Stimulated activated CD8-positive, alpha-beta memory T cell treated with anti-CD3 and anti-CD28 coated beads, Interleukin-15, amount 100 ng/mL, for 1 hour (primary cell): Measurements from ENCODE around the gene USP34.
"Not testable (repeated sequence)": the region's sequence is repeated elsewhere in the genome, so short reads cannot be mapped to it uniquely, and the experiment has no call there.

ENCODE experiments used
- DNase-seq: peaks from one replicate; pipeline ENCODE4 v3.0.0-alpha.2; 2020; ENCODE audit warnings: low read depth

USP34 gene

GRCh38 chr2:61183795-61184194 lies 287.1 kb downstream of the USP34 start:
- no peak for DNase-seq

DNA sequence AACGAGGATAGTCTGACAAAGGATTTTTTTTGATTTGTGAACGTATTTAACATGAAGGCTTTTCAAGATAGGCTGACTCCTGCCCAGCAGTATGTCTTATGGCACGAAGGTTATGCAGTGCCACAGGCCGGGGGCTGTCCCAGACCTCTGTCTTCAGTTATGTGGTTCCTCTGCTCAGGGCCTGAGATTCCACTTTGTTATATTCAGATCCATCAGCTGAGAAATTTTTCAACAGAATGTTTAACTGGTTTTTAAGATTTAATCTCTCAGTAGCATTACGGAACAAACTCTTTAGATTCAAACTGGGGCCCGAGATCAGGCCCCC lies 288.9 kb downstream of the USP34 start:
- no peak for DNase-seq

DNA sequence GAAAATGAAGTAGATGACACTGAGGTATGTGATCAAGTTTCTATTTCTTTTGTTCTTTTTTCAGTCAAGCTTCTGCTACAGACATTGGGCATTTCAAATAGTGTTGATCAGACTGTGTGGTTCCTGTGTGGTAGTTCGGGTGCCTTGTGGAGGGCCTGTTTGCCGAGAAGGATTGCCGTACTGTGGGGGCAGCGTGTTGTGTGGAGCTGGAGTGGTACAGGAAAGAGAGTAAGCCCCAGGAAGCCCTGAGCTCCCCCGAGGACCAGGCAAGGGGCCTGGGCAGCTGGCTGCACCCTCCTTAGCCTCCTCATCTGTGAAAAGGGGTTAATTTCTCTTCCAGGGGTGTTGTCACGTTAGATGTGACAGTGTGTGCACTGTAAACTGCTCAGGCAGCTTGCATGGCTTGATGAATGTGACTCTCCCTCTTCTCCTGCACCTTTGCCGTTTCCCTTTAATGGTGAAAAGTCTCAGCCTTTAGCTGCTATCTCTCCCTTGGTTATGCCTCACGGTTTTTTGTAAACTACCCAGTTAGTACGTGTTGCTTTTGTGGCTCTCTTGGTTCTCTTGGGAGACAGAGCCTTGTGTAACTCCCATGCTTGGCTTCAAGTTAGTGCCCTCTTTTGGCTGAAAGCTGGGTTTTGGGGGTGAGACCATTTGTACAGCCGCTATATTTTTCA lies 289.4 kb downstream of the USP34 start:
- no peak for DNase-seq

GRCh38 chr2:61180686-61181085 lies 290.2 kb downstream of the USP34 start:
- DNase-seq = no peak

DNA sequence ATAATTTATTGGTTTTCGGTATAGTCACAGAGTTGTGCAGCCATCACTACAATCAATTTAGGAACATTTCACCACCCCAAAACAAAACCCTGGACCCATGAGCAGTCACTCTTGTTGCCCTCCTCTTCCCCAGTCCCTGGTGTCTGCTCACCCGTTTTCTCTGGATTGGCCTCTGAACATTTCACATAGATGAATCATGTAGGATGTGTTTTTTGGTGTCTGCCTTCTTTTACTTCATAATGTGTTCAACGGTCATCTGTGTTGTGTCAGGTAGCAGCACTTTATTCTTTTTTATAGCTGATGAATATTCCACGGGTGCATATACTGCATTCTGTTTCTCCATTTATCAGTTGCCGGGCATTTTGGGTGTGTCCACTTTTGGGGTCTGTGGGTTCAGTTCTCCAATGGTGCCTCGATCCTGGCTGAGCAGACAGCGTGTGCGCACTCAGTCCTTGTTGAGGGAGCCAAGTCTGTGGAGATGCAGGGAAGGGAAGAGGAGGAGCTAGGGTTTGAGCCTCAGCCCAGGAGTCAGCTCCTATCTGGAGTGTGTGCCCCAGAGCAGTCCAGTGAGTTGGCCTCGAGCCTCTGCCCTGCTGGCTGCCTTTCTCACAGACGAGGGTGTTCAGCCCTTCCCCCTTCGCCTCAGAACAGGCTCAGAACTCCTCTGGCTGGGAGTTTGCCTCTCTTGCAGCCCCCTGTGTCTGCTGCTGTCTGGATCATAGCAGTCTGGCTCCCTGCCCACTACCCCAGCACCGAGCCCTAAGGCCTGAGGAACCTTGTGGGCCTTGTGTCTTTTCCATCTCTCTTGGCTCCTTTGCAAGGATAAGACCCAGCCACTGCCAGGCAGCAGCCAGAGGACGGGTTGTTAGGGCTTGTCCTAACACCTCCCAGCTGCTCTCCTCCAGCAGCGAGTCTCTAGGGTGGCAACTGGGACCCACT lies 290.9 kb downstream of the USP34 start:
- DNase-seq = no peak

- DNase-seq = no peak
These were observed 292.0 kb downstream of the USP34 start for GRCh38 chr2:61178603-61179545.

DNA sequence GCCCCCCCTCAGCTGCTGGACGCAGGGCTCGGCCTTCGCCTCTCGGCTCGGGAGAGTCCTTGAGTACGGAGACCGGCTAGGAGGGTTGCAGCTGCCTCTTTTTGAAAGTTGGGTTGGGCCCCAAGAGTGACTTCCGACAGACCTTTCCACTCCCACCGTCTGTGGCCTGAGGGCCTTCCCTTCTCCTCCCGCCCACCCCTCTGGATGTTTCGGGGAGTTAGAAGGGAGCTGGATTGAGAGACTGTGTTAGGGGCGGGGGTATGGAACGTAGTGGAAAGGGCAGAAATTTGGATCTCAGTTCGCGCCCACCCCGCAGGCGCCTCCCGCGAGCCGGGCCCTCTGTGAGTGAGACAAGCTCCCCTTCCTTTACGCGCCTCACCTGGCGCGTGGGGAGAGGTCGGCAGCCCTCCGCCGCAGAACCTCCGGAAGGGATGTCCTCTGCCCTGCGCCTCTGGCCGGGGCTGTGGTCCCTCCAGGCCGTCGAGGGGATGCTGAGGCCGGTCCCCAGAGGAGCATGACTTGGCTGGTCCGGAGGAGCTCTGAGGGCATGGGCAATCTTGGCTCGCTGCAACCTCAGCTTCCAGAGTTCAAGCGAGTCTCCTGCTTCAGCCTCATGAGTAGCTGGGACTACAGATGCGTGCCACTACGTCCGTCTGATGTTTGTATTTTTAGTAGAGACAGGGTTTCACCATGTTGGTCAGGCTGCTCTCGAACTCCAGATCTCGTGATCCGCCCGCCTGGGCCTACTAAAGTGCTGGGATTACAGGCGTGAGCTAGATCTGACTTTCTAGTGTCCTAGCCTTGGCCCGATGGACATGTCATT lies 292.9 kb downstream of the USP34 start:
- no peak for DNase-seq

DNA sequence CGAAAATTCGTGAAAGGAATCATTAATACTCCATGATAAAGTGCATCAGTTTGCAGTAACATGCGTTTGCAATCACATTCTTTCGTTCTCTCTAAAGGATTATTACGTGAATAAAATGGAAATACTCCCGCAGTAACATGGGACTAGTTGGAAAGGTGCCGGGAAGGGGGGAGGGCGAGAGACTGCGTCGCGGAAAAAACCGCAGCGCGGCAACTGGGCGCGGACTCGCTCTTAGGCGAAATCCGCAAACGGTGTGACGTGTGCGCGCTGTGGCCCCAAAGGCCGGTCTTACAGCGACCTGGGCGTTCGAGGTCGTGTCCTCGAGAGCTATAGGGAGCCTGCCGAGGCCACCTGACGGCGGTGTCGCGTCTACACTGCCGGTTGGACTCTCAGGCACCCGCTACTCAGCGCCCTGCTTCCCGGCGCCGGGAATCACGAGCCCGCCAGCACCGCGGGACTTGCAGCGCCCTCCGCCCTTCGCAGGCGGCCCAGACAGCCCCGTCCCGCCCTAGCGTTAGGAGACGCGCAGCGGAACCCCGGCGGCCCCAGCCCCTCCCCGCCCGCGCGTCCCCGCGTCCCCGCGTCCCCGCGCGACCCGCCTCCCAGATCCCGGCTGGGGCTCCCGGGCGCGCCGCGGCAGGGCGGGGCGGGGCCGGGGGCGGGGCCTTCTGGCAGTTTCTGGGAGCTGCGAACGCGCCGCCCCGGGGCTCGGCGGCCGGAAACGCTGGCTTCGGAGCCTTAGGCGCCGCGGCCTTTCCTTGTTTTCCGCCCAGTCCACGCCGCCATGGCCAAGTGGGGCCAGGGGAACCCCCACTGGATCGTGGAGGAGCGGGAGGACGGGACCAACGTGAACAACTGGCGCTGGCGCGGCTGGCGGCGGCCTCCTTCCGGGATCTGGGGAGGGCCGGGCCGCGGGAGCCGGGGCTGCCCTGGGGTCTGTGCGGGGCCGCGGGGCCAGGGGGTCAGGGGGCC lies 293.8 kb downstream of the USP34 start:
- peak; percentile 84 for DNase-seq

DNA sequence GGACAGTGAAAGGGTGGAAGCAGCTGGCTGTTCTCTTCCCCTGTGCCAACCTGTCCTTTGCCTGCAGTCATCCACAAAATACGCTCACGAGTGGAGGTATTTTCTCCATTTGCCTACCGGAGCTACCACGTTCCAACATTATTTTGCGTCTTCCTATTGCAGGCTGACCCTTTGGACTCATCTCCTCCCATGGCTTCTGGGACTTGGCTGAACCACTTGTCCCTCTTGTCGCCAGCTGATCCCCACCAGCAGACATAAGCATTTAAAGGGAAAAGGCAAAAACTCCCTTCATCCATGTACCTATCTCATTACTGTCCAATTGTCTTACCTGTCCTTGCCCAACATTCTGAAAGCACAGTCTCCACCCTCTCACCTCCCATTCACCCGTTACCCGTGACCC lies 295.9 kb downstream of the USP34 start:
- no peak for DNase-seq

DNA sequence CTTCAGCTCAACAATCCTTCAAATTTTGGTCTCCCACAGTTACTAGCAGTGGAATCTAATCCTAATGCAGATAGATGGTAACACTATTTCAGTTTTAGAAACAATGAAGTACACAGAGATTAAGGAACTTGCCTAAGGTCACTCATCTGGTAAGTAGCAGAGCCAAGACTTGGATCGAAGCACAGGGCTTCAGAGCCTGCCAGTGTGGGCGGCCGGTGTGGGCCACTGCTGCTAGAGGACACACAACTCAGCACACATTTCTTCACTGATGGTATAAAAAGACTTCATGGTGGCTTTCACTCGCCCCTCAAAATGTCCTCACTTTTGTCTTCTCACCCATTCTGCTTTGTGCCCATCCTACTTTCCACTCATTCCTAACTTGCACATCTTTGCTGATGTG lies 297.8 kb downstream of the USP34 start:
- no peak for DNase-seq

DNA sequence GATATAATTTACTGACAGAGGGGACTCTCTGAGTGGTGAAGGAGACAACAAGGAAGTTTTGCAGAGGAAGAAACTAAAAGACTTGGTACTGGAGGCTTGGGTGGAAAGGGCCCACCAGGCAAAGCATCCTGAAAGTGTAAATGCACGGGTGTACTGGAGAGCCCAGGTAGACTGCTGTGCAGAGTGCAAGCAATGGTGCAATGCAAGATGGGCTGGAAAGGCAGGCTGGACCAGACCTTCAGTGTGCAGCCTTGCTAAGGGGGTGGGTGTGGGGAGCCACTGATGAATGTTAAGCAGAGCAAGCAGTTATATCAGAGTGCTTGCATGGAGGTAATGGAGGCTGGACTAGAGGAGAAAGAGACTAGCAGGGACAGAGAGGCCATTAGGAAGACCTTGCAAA lies 298.2 kb downstream of the USP34 start:
- DNase-seq = no peak

DNA sequence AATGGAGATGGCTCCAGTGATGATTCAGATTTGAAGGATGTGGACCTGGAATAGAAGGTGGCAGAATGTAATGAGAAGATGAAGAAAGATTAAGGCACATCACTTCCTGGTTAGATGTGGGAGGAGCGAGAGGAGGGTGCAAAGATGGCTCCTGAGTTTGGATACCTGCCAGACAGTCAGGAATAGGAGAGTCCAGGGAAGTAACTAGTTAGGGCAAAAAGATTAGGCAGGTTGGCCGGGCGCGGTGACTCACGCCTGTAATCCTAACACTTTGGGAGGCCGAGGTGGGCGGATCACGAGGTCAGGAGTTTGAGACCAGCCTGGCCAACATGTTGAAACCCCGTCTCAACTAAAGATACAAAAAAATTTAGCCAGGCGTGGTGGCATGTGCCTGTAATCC lies 303.3 kb downstream of the USP34 start:
- no peak for DNase-seq

- DNase-seq = no peak
These were observed 304.9 kb downstream of the USP34 start for GRCh38 chr2:61165946-61166345.

- not testable (repeated sequence) for DNase-seq
These were observed 305.8 kb downstream of the USP34 start for GRCh38 chr2:61165082-61165481.

DNA sequence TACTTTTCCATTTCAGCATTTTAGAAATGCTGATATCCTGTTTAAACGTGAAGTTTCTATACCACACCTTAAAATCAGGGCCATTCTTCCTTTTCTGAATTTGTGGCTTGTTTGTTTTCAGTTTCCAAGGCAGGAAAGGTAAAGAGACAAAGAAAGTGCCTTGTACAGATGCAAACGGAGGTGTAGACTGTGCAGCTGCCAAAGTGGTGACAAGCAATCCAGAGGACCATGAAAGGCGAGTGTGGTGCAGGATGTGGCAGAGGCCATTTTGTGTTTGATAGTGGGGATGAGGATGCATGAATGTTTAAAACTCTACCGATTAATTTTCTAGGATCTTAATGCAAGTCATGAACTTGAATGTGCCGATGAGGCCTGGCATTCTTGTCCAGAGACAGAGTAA lies 308.2 kb downstream of the USP34 start:
- no peak for DNase-seq

DNA sequence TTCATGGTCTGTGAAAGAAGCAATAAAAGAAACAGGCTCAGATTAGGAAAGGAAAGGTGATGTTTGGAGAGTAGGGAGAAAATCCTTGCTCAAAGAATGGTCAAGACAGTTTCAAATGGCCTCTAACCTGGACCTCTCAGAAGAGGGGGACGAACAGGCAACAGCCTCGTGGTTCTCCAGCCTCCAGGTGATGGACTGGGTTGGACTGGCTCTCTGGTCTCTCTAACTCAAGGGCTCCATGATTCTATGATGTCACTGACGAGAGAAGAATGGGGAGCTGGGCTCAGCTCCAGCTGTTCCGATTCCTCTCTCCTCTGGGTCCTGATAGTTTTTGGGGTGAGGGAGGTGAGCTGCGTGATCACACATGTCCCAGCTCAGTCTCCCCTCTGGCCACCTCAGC lies 309.0 kb downstream of the USP34 start, which contains the start of gene C2orf74:
Gene C2orf74 (plus strand): TSS at position 301 of the 400 bp plus-strand sequence. CDS start 327 bp downstream, outside the sequence.
- DNase-seq = no peak

DNA sequence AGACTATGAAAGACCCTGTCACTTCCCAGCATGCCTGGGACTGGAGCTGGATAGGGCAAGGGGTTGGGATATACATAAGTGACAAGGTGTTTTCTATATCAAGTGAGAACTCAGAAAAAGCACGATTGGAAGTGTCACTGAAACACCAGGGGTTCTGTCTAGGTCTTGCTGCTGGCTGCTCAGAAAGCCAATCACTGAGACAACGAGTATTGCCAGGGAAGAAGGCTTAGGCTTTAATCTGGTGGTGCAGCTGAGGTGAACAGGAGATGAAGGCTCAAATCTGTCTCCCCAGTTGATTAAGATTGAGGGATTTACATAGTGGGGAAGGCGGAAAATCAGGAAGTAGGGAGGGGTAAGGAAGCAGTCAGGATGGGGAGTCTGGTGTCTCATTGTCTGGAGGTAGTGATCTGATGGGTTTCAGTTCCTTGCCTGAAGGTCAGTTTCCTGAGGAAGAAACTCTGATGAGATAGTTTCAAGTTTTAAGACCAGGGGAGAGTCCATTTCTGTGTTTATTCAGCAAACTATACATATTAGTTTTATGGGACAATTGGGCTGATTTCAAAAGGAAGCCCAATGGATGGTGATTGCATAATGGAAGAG lies 312.4 kb downstream of the USP34 start:
- no peak for DNase-seq

GRCh38 chr2:61157371-61158003 lies 313.4 kb downstream of the USP34 start:
- no peak for DNase-seq

DNA sequence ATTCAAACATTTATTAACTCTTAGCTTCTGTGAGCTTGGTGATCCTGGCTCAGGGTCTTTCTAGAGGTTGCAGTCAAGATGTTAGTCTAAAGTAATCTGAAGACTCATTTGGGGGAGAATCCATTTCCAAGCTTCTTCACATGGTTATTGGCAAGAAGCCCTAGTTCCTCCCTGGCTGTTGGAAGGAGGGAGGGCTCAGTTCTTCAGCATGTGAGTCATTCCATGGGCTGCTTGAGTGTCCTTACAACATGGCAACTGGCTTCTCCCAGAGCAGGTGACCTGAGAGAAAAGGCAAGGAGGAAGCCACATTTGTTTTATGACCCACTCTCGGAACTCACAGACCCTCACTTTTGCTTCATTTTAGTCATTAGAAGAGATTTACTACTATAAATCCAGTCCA lies 319.5 kb downstream of the USP34 start:
- no peak for DNase-seq
